GM18507 (cell line): ENCODE data around the gene ELMO2.

Source experiments
- DNase-seq: peaks from one replicate; pipeline ENCODE4 v3.0.0; 2011; ENCODE audit warnings: low read depth; ENCODE audit not compliant: insufficient read length; ENCODE audit errors: extremely low spot score
- FAIRE-seq: peaks from 2 replicates; lab custom pipeline; 2011; peaks lifted over from hg19 to GRCh38; lab: Jason Lieb, UNC

ELMO2 gene

DNA sequence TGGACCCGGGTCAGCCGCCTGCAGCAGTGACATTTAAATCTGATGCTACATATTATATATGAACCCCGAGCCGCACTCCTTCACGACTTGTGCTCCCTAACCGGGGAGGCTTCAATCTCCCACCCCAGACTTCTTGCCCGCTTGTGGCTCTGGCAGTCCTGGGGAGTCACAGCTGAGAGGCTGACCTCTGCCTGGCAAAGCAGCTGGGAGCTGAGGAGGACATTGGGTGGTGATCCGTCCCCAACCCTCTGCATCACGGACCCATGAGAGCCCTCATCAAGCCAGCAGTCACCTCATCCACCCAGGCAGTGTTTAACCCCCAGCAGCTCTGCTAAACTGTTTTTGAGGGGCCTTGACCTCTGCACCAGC lies 64.4 kb downstream of the ELMO2 start:
- FAIRE-seq: no peak
- no peak for DNase-seq

- FAIRE-seq: no peak
Measured at GRCh38 chr20:46341074-46342009, 65.1 kb downstream of the ELMO2 start.

GRCh38 chr20:46339037-46339436 lies 67.4 kb downstream of the ELMO2 start:
- DNase-seq (no peak), FAIRE-seq (no peak)

More at GRCh38 chr20:46341074-46342009, 65.1 kb downstream of the ELMO2 start:
- no peak for DNase-seq

GRCh38 chr20:46336735-46337134 lies 69.7 kb downstream of the ELMO2 start:
- DNase-seq (no peak), FAIRE-seq (no peak)

DNA sequence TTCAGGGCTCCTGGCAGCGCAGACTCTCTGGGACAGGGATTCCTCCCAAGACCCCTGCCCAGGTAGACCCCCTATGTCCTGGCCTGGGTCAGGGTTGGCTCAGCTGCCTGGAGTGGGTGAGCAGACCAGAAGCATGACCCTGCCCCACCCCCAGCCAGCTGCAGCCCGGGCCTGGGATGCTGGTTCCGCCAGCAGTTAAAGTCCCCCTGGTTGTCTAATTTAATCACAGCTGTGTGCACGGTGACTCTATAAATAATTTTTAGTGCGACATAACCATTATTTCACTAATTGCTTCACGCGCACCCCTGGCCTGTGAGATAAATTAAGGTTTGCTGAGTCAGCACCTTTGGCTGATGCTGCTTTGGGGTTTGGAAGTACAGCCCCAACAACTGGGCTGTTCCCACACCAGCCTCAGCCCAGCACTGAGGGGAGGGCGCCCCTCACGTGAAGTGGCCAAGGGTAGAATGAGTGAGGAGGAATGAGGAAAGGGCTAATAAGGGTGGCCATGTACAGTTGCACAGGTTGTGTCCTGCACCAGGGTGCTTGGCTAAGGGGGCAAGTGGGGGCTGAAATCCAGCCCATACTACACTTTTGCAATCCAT lies 72.0 kb downstream of the ELMO2 start:
- no peak for DNase-seq
- FAIRE-seq: no peak

- FAIRE-seq (no peak), DNase-seq (no peak)
Measured at GRCh38 chr20:46333161-46333991, 73.0 kb downstream of the ELMO2 start.

GRCh38 chr20:46332373-46333160 lies 73.8 kb downstream of the ELMO2 start:
- FAIRE-seq: no peak

GRCh38 chr20:46331611-46332361 lies 74.6 kb downstream of the ELMO2 start:
- FAIRE-seq (no peak), DNase-seq (no peak)

More at GRCh38 chr20:46332373-46333160, 73.8 kb downstream of the ELMO2 start:
- DNase-seq: no peak

GRCh38 chr20:46330831-46331371 lies 75.5 kb downstream of the ELMO2 start:
- DNase-seq: no peak
- no peak for FAIRE-seq

DNA sequence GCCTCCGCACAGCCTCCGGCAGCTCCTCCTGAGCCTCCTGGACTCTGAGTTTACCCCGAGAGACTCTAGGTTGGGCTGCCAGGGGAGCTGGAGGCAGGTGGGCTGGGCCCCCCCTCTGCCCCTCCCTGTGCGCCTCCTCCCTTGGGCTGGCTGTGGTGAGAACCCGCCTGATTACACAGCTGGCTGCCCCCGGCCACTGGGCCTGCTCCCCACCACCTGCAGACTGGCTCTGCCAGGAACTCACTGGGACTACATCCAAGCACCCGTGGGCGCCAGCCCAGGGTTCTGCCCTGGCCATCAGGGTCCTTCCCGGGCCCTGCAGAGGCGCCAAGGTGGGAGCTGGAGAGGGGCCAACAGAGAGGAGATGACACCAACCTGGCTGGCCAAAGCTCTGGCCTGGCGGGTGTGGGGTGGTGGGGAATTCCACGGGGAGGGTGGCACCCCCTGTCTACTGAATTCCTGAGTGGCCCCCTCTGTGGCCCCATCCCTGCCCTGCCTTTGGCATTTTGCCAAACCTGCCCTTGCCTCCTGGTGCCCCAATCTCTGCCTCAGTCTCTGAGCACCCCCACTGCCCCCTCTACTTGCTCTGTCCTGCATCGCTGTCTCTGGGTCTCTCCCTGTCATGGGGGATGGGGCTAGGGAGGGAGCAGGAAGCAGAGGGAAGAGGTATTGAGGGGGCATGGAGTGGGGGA lies 76.2 kb downstream of the ELMO2 start:
- FAIRE-seq (no peak), DNase-seq (no peak)

DNA sequence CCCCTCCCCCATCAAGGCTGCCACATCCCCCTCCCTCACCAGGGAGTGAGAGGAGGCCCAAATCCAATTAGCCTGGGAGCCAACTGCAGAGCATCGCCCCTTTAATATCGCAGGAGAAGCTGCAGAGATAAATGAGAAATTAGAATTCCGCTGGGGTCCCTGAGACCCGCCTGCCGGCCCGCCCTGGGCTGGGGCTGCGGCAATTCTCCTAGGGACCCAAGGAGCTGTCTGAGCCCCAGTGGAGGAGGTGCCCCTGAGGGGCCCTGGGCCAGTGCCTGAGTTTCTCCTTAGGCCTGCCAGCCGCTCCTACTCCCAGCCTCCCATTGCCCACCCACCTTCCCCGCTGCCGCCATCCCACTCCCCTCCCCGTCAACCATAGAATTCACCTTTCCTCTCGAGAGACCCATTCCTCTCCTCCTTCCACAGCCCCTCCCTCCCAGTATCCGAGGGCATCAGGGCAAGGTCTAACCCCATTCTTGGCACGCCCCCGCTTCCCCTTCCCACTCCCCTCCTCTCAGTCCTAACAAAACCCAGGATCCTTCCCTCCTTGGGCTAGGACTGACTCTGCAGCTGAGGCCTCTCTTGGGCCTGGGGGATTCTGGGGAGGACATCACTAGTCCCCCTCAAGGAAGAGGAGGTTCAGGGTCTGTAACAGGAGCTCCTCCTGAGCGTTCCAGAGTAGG lies 78.1 kb downstream of the ELMO2 start:
- DNase-seq (no peak), FAIRE-seq (no peak)

- FAIRE-seq: no peak
Measured at GRCh38 chr20:46327557-46327956, 78.9 kb downstream of the ELMO2 start.

GRCh38 chr20:46325789-46326188 lies 80.6 kb downstream of the ELMO2 start:
- FAIRE-seq (no peak), DNase-seq (no peak)

More at GRCh38 chr20:46327557-46327956, 78.9 kb downstream of the ELMO2 start:
- no peak for DNase-seq

- DNase-seq: no peak
- no peak for FAIRE-seq
Measured at GRCh38 chr20:46324960-46325703, 81.3 kb downstream of the ELMO2 start.

DNA sequence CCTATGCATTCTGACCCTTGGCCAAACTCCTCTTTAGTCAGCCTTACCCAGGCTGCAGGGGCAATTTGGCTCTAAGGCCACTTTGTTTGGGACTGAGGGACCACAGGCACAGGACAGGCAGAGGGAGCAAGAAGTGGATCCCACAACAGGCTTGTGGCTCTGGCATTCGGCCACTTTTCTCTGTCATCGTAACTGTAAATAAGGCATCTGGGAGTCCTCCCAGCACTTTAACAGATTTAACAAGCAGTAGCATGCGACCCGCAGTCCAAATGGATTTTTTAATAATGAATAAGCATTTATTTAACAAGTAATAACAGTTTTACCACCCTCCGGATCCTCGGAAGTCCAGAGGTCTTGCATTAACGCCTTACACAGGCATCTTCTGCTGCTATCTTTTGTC lies 82.0 kb downstream of the ELMO2 start:
- FAIRE-seq: no peak
- DNase-seq: no peak

DNA sequence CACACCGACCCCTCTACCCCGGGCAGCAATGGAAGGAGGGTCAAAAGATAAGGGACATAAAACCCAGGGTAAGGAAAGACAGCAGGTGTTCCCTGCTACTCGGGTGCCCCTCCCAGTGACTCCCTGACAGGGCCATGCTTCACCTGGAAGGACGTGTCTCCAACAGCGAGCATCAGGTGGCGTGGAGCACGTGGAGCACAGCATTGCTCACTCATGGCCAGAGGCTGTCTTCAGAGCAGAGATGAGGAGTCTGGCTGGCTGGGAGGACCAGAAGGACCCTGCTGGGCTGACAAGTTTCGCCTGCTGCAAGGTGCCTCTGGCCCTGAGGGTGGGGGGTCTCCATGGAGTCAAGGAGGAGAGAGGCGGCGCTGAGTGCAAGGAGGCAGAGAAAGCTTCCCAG lies 82.9 kb downstream of the ELMO2 start:
- FAIRE-seq: no peak
- no peak for DNase-seq

DNA sequence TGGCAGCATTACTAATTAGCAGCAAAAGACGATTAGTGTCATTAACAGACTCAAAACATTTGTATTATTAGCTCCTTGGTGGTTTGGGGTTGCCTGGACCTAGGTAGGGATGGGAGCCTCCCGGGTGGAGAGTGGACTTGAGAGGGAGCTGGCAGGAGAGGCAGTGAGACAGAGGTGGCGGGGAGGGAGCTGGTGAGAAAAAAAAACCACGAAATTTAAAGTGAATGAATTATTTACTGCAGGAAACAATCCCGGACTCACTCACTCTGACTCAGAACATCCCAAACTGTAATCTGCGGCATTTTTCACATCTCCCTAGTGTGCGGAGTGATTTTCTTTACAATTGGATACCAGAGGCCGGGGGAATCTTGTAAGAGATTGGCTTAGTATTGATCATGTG lies 83.8 kb downstream of the ELMO2 start:
- FAIRE-seq (no peak), DNase-seq (no peak)
